ENCODE measurements around the gene TBC1D22A. TPM values are rescaled to one million over a fixed set of nuclear protein-coding genes. Genes with fewer than 3 reads are reported as not detected.

TBC1D22A gene
- total RNA-seq, 1 experiment from 2014 or later = 20.9 TPM

GRCh38 chr22:46803936-46804335, 41.5 kb downstream of the TBC1D22A start:
- CTCF ChIA-PET = interaction anchor here (1.2 to 2.4 kb wide), 8 partner anchors 8 to 241 kb away, joined by 3 to 15 read pairs (median 9); partner anchors contain the start of gene TBC1D22A
- Histone ChIP-seq H3K9me3 (ENCODE audit: control insufficient read depth in 1 of 2, insufficient read depth in 1 of 2, low read depth in 1 of 2, low read length in 2 of 2) (no peaks in the 10 kb centered on the region), H3K9me2 (ENCODE audit: insufficient read depth) (no peaks in the 10 kb centered on the region), H2AFZ (ENCODE audit: low read depth, low read length, poor library complexity, severe bottlenecking) (no peak overlapping the region), H3K4me2 (ENCODE audit: low read length) (no peak overlapping the region), H3K4me1 (ENCODE audit: control insufficient read depth in 1 of 2, insufficient read depth in 2 of 2, low read length in 2 of 2) (peaks cover under 1 to 10% of the 10 kb centered on the region in 2 experiments; a peak in 3 of 4 replicates), H3K9ac (ENCODE audit: low read length) (no peak overlapping the region), H3K4me3 (replicated peaks in 1 of 2; ENCODE audit: low read depth in 1 of 2, low read length in 2 of 2) (no peak overlapping the region), H3K36me3 (ENCODE audit: control insufficient read depth in 1 of 2, insufficient read depth in 2 of 2, low read length in 2 of 2) (peaks cover 9 to 10% of the 10 kb centered on the region in 2 experiments; a peak in 2 of 4 replicates), H3K79me2 (ENCODE audit: insufficient read depth, low read length) (peaks cover 3% of the 10 kb centered on the region; the same call in 1 of the 2 replicates), H3K27ac (ENCODE audit: low read depth, low read length) (no peak overlapping the region), H4K20me1 (ENCODE audit: insufficient read depth) (no peaks in the 10 kb centered on the region), H3K27me3 (ENCODE audit: insufficient read depth, low read length) (no peaks in the 10 kb centered on the region)
- RAD21 ChIA-PET (ENCODE audit: low non-redundant PET in 1 of 2, low total read pairs in 2 of 2, uncharacterized antibody in 2 of 2, unreplicated experiment in 2 of 2) = interaction anchor here (0.8 to 1.6 kb wide), 3 partner anchors 30 to 65 kb away, joined by 3 to 5 read pairs (median 3); no protein-coding TSS in a partner anchor
- no peak for ATAC-seq
- TF ChIP-seq POLR2A (IDR thresholded peaks at IDR 0.05; ENCODE audit: borderline replicate concordance, extremely low read depth, insufficient read depth, insufficient read length) = no peak
- no peak for TF ChIP-seq JUND (IDR thresholded peaks at IDR 0.05)
- no peak for TF ChIP-seq EGR1 (IDR thresholded peaks at IDR 0.05; ENCODE audit: low read depth)
- TF ChIP-seq SP1 (IDR thresholded peaks at IDR 0.05; ENCODE audit: low read depth) = no peak
- TF ChIP-seq POLR2AphosphoS5 (IDR thresholded peaks at IDR 0.05; ENCODE audit: low read depth, low read length) = no peak
- no peak for TF ChIP-seq REST (IDR thresholded peaks at IDR 0.05; ENCODE audit: low read depth)
- TF ChIP-seq FOSL1 (IDR thresholded peaks at IDR 0.05; ENCODE audit: low read depth) = no peak
- no peak for TF ChIP-seq EZH2 (IDR thresholded peaks at IDR 0.05)
- TF ChIP-seq CTCF (IDR thresholded peaks at IDR 0.05 in 2 of 3, conservative IDR thresholded peaks at IDR 0.05 in 1 of 3; ENCODE audit: borderline replicate concordance in 1 of 3, insufficient read depth in 1 of 3, low read depth in 2 of 3, low read length in 2 of 3) = no peak
- TF ChIP-seq ZFX (IDR thresholded peaks at IDR 0.05) = no peak
- TF ChIP-seq SRF (IDR thresholded peaks at IDR 0.05; ENCODE audit: low read depth) = no peak
- no peak for TF ChIP-seq ZNF274 (IDR thresholded peaks at IDR 0.05; ENCODE audit: low read depth, low read length)
- no peak for TF ChIP-seq CBX3 (IDR thresholded peaks at IDR 0.05; ENCODE audit: low read depth)
- no peak for TF ChIP-seq ATF3 (IDR thresholded peaks at IDR 0.05)
- no peak for TF ChIP-seq CEBPB (IDR thresholded peaks at IDR 0.05; ENCODE audit: low read depth)
- POLR2A ChIA-PET = no interaction called here
- no TSS peak for BruUV-seq (replicated peaks)
- DNase-seq (ENCODE audit: low read depth, low spot score) = no peak
- intact Hi-C loops (cut with micrococcal nuclease) = loop anchor here (5.0 kb wide), 1 partner anchor 242 kb away; no protein-coding TSS in a partner anchor
